Spinal cord (tissue), 10 donors: ENCODE results near the gene ERMAP. TPM values are rescaled to one million over a fixed set of nuclear protein-coding genes. Genes with fewer than 3 reads are reported as not detected.
"Not testable (repeated sequence)": the region's sequence is repeated elsewhere in the genome, so short reads cannot be mapped to it uniquely, and the experiment has no call there.

Source experiments
- DNase-seq, 6 donors: peaks; one replicate each; pipeline versions ENCODE4 v3.0.0 to v3.0.0-alpha.2; 2013 to 2015; ENCODE audit warnings: low spot score in 6 of 6, low read depth in 4 of 6
- H3K27ac ChIP-seq: one replicate; pipeline ENCODE4 v1.5.1; 2013; ENCODE audit warnings: low read depth, low read length, control low read depth
- H3K27me3 ChIP-seq: one replicate; pipeline ENCODE4 v1.6.1; 2013; ENCODE audit warnings: low read length; ENCODE audit not compliant: control insufficient read depth, insufficient read depth
- H3K36me3 ChIP-seq: one replicate; pipeline ENCODE4 v1.6.1; 2013; ENCODE audit warnings: low read length; ENCODE audit not compliant: control insufficient read depth, insufficient read depth
- H3K4me1 ChIP-seq: one replicate; pipeline ENCODE4 v1.6.1; 2013; ENCODE audit warnings: low read length; ENCODE audit not compliant: control insufficient read depth, insufficient read depth
- H3K4me3 ChIP-seq: one replicate; pipeline ENCODE4 v1.5.1; 2013; ENCODE audit warnings: low read depth, low read length, control low read depth
- H3K9me3 ChIP-seq: one replicate; pipeline ENCODE4 v1.6.1; 2013; ENCODE audit warnings: low read length; ENCODE audit not compliant: control insufficient read depth, insufficient read depth
- WGBS: methylation state at CpG from one replicate; pipeline ENCODE4 v1.1.5; 2013; ENCODE audit warnings: missing lambda C conversion rate; ENCODE audit not compliant: insufficient coverage; 5-methylcytosine and 5-hydroxymethylcytosine counted together
- polyA plus RNA-seq, 2 donors: library from polyadenylated mRNA; unstranded; fragments of 120-200 nt; gene quantifications; one replicate each; pipeline ENCODE4 v1.2.1, GENCODE V29; 2013; ENCODE audit not compliant: insufficient read length in 2 of 2
- total RNA-seq, 2 donors: library from RNA; depleted of rRNA in 1 of 2; stranded (reverse); fragments of 120-200 nt in 1 of 2; fragments of >200 nt in 1 of 2; gene quantifications; one replicate each; pipeline versions ENCODE4 v1.2.3 to v1.2.4, GENCODE V29; 2013 to 2014
- donor health status: healthy.

The ERMAP gene
- total and polyA plus RNA-seq, 4 donors, result 10.1 to 14.9 (median 10.8) TPM

DNA sequence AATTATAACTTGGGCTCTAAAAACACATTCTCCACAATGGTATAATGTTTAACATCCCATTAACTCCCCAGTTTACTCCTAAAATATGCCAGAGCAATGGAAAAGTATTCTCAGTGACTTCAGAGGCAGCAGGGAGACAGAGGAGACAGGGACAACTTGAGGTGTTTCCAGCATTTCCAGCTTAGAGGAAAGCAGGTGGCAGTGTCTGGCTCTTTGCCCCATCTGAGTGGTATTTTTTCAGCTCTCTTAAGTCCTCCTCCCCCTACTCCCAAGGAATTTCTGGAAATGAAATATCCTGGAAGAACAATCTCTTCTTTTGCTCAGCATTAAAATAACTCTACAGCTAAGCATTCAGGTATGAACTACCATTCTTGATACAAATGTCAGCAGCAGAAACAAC is 10.8 kb upstream of the ERMAP start:
- DNase-seq, result peak in 1 of 6 donors; percentile 46
- Histone ChIP-seq H3K36me3 (peaks cover 5% of the 10 kb centered on the region), H3K27ac (no peak overlapping the region), H3K9me3 (no peaks in the 10 kb centered on the region), H3K4me3 (no peak overlapping the region), H3K4me1 (no peaks in the 10 kb centered on the region), H3K27me3 (no peaks in the 10 kb centered on the region)

- peaks cover 5% of the 10 kb centered on the region for H3K36me3 ChIP-seq
- no peak overlapping the region for H3K4me3 ChIP-seq
- H3K4me1 ChIP-seq, result no peaks in the 10 kb centered on the region
- no peaks in the 10 kb centered on the region for H3K9me3 ChIP-seq
- WGBS, result 94% methylated on average over 2 of the region's 5 CpGs
- DNase-seq, result no peak
- no peak overlapping the region for H3K27ac ChIP-seq
- no peaks in the 10 kb centered on the region for H3K27me3 ChIP-seq
Observed at GRCh38 chr1:42806593-42806992, 10.3 kb upstream of the ERMAP start.

GRCh38 chr1:42807056-42807668 is 9.8 kb upstream of the ERMAP start:
- Histone ChIP-seq H3K27ac (no peak overlapping the region), H3K9me3 (no peaks in the 10 kb centered on the region), H3K4me3 (no peak overlapping the region), H3K27me3 (no peaks in the 10 kb centered on the region), H3K36me3 (peaks cover 5% of the 10 kb centered on the region), H3K4me1 (no peaks in the 10 kb centered on the region)
- DNase-seq, result peak in 1 of 6 donors; percentile 40

GRCh38 chr1:42814815-42815214 is 2.1 kb upstream of the ERMAP start:
- not testable (repeated sequence) for H3K36me3 ChIP-seq, H3K27me3 ChIP-seq, H3K4me1 ChIP-seq, DNase-seq, H3K9me3 ChIP-seq, H3K27ac ChIP-seq, H3K4me3 ChIP-seq
- WGBS, result no CpG with 5 or more reads among the region's 3 CpGs

GRCh38 chr1:42815941-42816584 is 859 bp upstream of the ERMAP start:
- WGBS, result 22% methylated on average over 6 of the region's 7 CpGs
- H3K27me3 ChIP-seq, result no peaks in the 10 kb centered on the region
- no peaks in the 10 kb centered on the region for H3K36me3 ChIP-seq
- peaks cover 8% of the 10 kb centered on the region for H3K4me1 ChIP-seq
- H3K9me3 ChIP-seq, result no peaks in the 10 kb centered on the region
- H3K4me3 ChIP-seq, result peak overlapping the region; percentile 82
- DNase-seq, result peak in 4 of 6 donors; percentile 17 to 71 (median 40)
- H3K27ac ChIP-seq, result peak overlapping the region; percentile 98

DNA sequence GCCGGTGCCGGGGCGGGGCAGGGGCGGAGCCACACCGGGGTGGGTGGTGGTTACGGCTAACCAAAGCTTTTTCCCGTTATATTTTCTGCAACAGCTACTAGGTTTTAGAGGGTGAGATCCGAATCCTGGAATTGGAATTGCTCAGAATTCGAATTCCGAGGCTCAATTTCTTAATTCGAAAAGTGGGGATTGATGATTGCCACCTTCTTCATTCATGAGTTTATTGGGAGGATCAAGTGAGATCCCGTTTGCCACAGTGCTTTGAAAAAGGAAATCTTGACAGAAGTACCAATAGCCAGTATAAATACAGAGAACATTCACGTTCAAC is 482 bp downstream of the ERMAP start:
- 0% methylated on average over 10 of the region's 13 CpGs for WGBS
- no peak overlapping the region for H3K27ac ChIP-seq
- H3K9me3 ChIP-seq, result no peaks in the 10 kb centered on the region
- peaks cover 8% of the 10 kb centered on the region for H3K4me1 ChIP-seq
- H3K36me3 ChIP-seq, result no peaks in the 10 kb centered on the region
- no peaks in the 10 kb centered on the region for H3K27me3 ChIP-seq
- no peak for DNase-seq
- peak overlapping the region; percentile 82 for H3K4me3 ChIP-seq

DNA sequence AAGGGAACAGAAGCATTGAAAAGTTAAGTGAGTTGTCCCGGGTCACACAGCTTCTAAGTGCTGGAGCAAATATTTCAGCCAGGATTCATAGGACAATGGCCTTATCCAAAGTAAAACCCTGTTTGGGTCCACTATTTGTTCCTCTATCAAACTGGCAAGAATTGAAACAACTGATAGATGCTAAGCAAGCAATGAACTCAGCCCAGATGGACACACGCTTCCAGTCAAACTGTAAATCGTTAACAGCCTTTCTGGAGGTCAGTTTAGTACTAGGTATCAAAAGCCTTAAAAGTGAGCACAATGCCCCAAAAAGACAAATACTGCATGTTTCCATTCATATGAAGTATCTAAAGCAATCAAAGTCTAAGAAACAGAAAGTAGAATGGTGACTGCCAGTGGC is 1.1 kb downstream of the ERMAP start:
- no peaks in the 10 kb centered on the region for H3K9me3 ChIP-seq
- no CpG with 5 or more reads among the region's 3 CpGs for WGBS
- DNase-seq, result no peak
- H3K4me3 ChIP-seq, result no peak overlapping the region
- peaks cover 8% of the 10 kb centered on the region for H3K4me1 ChIP-seq
- no peaks in the 10 kb centered on the region for H3K36me3 ChIP-seq
- no peak overlapping the region for H3K27ac ChIP-seq
- H3K27me3 ChIP-seq, result no peaks in the 10 kb centered on the region

DNA sequence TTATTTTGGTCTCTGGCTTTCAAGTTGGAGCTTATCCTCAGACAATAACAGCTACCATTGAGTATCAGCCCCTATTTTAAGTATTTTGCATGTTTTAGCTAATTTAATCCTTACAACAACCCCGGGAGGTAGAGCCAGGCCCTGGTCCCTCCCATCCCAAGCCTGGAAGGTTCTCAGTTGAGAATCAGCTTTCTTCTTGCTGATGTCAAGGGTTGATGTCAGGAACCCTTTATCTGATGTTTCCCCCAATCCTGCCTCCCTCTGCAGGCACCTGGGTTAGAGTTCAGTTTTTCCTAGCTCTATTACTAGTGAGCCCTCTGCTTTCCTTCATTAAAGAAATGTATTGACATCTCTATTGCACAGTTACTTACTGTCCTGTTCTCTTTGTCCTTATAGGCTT is 3.9 kb downstream of the ERMAP start:
- DNase-seq, result no peak
- Histone ChIP-seq H3K4me1 (peaks cover 8% of the 10 kb centered on the region), H3K9me3 (no peaks in the 10 kb centered on the region), H3K27me3 (no peaks in the 10 kb centered on the region), H3K36me3 (no peaks in the 10 kb centered on the region), H3K4me3 (no peak overlapping the region), H3K27ac (no peak overlapping the region)
- no CpG with 5 or more reads among the region's 1 CpG for WGBS

DNA sequence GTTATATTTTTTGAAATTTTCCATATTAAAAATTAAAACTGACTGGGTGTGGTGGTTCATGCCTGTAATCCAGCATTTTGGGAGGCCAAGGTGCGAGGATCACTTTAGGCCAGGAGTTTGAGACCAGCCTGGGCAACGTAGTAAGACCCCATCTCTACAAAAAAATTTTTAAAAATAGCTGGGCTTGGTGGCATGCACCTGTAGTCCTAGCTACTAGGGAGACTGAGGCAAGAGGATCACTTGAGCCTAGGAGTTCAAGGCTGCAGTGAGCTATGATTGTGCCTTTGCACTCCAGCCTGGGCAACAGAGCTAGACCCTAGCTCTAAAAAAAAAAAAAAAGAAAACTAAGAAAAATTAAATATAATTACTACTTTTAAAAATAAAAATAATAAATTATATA is 4.8 kb downstream of the ERMAP start:
- Histone ChIP-seq H3K4me3 (no peak overlapping the region), H3K9me3 (no peaks in the 10 kb centered on the region), H3K27me3 (no peaks in the 10 kb centered on the region), H3K27ac (no peak overlapping the region), H3K36me3 (no peaks in the 10 kb centered on the region), H3K4me1 (peaks cover under 1% of the 10 kb centered on the region)
- no CpG with 5 or more reads among the region's 2 CpGs for WGBS
- no peak for DNase-seq

DNA sequence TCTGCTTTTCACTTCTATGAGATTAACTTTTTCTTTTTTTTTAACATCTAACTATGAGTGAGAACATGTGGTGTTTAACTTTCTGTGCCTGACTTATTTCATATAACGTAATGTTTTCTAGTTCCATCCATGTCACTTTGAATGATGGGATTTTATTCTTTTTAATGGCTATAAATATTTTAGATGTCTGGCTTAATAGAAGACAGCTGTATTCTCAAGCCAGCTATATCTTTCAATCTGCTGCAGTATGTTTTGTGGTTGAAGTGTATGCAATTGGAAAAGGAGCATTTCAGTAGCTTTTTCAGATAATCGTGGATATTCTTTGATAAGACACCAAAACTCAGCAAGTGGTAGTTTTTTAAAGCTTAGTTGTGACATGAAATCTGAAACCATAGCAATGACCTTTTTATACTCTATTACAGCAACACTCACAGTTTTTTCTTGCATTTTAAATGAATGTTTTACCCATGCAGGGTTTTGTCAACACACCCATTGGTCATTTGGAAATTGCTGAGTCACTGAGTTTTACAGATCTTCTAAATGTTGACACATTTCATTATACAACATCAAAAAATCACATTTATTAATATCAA is 6.0 kb downstream of the ERMAP start:
- H3K36me3 ChIP-seq, result no peaks in the 10 kb centered on the region
- no peak overlapping the region for H3K4me3 ChIP-seq
- no peaks in the 10 kb centered on the region for H3K9me3 ChIP-seq
- no peak overlapping the region for H3K27ac ChIP-seq
- H3K27me3 ChIP-seq, result no peaks in the 10 kb centered on the region
- DNase-seq, result no peak
- WGBS, result no CpG with 5 or more reads among the region's 2 CpGs
- H3K4me1 ChIP-seq, result no peaks in the 10 kb centered on the region
